ENCODE measurements around the gene ASF1A. TPM values are rescaled to one million over a fixed set of nuclear protein-coding genes. Genes with fewer than 3 reads are reported as not detected.

The ASF1A gene
- polyA plus RNA-seq, 1 of the 3 experiments (the other 2 are of a cell fraction): 5.4 TPM

- Histone ChIP-seq H3K4me3 (ENCODE audit: low read depth in 2 of 2, low read length in 1 of 2) (peak overlapping the region; percentile 94 to 100), H3K4me2 (peak overlapping the region; percentile 98), H3K9me2 (no peaks in the 10 kb centered on the region), H4K20me1 (ENCODE audit: insufficient read depth) (no peaks in the 10 kb centered on the region), H3F3A (replicated peaks; ENCODE audit: insufficient read depth) (peaks cover 11% of the 10 kb centered on the region), H3K27me3 (ENCODE audit: insufficient read depth) (no peaks in the 10 kb centered on the region), H2AFZ (ENCODE audit: low read depth) (peak overlapping the region; percentile 100), H3K27ac (ENCODE audit: low read depth in 2 of 2, low read length in 1 of 2) (peak overlapping the region in 1 of 2 experiments; percentile 31; a peak in 1 of 4 replicates), H3K9me3 (no peaks in the 10 kb centered on the region), H3K9ac (no peak overlapping the region), H3K79me2 (ENCODE audit: insufficient read depth) (no peaks in the 10 kb centered on the region; the same call in none of the 2 replicates), H3K36me3 (replicated peaks in 1 of 2; ENCODE audit: control insufficient read depth in 1 of 2, insufficient read depth in 2 of 2, low read length in 1 of 2) (peaks cover 6 to 21% of the 10 kb centered on the region in 2 experiments), H3K4me1 (ENCODE audit: control insufficient read depth in 1 of 2, insufficient read depth in 2 of 2, low read depth in 1 of 2, low read length in 1 of 2) (peaks cover 0 to 3% of the 10 kb centered on the region in 2 experiments; a peak in 1 of 4 replicates)
- no peak for DNase-seq
- TF ChIP-seq, protein P1, sequence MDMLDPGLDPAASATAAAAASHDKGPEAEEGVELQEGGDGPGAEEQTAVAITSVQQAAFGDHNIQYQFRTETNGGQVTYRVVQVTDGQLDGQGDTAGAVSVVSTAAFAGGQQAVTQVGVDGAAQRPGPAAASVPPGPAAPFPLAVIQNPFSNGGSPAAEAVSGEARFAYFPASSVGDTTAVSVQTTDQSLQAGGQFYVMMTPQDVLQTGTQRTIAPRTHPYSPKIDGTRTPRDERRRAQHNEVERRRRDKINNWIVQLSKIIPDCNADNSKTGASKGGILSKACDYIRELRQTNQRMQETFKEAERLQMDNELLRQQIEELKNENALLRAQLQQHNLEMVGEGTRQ (IDR thresholded peaks at IDR 0.05; ENCODE audit: borderline replicate concordance, low read depth, low read length): no peak
- TF ChIP-seq, protein P2, sequence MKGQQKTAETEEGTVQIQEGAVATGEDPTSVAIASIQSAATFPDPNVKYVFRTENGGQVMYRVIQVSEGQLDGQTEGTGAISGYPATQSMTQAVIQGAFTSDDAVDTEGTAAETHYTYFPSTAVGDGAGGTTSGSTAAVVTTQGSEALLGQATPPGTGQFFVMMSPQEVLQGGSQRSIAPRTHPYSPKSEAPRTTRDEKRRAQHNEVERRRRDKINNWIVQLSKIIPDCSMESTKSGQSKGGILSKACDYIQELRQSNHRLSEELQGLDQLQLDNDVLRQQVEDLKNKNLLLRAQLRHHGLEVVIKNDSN (IDR thresholded peaks at IDR 0.05; ENCODE audit: borderline replicate concordance, low read depth): no peak
- TF ChIP-seq RAD21 (IDR thresholded peaks at IDR 0.05; ENCODE audit: low read length) (no peak), CHD2 (IDR thresholded peaks at IDR 0.05; ENCODE audit: low read length, partially characterized antibody) (no peak), TAF1 (IDR thresholded peaks at IDR 0.05; ENCODE audit: borderline replicate concordance, low read depth, low read length) (no peak), SIN3A (IDR thresholded peaks at IDR 0.05; ENCODE audit: borderline replicate concordance, low read depth, low read length) (no peak), GATA2 (CRISPR knock-in tag; IDR thresholded peaks at IDR 0.05) (no peak), JUND (IDR thresholded peaks at IDR 0.05) (no peak), GABPA (IDR thresholded peaks at IDR 0.05; ENCODE audit: low read depth) (no peak), IRF3 (IDR thresholded peaks at IDR 0.05; ENCODE audit: low read depth, low read length) (no peak)
- TF ChIP-seq, protein P3, sequence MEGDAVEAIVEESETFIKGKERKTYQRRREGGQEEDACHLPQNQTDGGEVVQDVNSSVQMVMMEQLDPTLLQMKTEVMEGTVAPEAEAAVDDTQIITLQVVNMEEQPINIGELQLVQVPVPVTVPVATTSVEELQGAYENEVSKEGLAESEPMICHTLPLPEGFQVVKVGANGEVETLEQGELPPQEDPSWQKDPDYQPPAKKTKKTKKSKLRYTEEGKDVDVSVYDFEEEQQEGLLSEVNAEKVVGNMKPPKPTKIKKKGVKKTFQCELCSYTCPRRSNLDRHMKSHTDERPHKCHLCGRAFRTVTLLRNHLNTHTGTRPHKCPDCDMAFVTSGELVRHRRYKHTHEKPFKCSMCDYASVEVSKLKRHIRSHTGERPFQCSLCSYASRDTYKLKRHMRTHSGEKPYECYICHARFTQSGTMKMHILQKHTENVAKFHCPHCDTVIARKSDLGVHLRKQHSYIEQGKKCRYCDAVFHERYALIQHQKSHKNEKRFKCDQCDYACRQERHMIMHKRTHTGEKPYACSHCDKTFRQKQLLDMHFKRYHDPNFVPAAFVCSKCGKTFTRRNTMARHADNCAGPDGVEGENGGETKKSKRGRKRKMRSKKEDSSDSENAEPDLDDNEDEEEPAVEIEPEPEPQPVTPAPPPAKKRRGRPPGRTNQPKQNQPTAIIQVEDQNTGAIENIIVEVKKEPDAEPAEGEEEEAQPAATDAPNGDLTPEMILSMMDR (IDR thresholded peaks at IDR 0.05): no peak
- WGBS (ENCODE audit: low lambda C conversion rate): 19% methylated on average over 8 of the region's 8 CpGs
- POLR2A ChIA-PET: interaction anchor here (1.6 kb wide), 1 partner anchor 39 kb away, joined by 8 read pairs; the partner anchor contains the start of gene ASF1A
- CTCF ChIA-PET: interaction anchor here (0.6 to 1.0 kb wide), 4 partner anchors 134 to 947 kb away, joined by 3 read pairs; no protein-coding TSS in a partner anchor
Measured at GRCh38 chr6:118933855-118934460, 40.0 kb downstream of the ASF1A start.
